Measurements from ENCODE around the gene RPRD1B.

GRCh38 chr20:38061109-38061508, 27.6 kb downstream of the RPRD1B start:
- no peak for TF ChIP-seq CTCF (IDR thresholded peaks at IDR 0.05)
- no peak for TF ChIP-seq POLR2AphosphoS5 (IDR thresholded peaks at IDR 0.05)
- TF ChIP-seq POLR2A (IDR thresholded peaks at IDR 0.05) = no peak

Measured in sigmoid colon (tissue), 4 donors.